Measurements from ENCODE around the gene BCLAF3. TPM values are rescaled to one million over a fixed set of nuclear protein-coding genes. Genes with fewer than 3 reads are reported as not detected.

The BCLAF3 gene
- total RNA-seq: 10 to 100 TPM; 10.2 to 18.6 (median 14.7) TPM

GRCh38 chrX:19990556-19991349 lies at the start of gene BCLAF3:
BCLAF3 (minus strand) TSS chrX:19991061; CDS start chrX:19970264, 20,797 bp downstream.
- Histone ChIP-seq H3K27ac (peak within 1 kb of the TSS; percentile 81 to 91), H3K36me3 (no peaks in the 10 kb centered on the region), H3K4me3 (peak within 1 kb of the TSS; percentile 67 to 85 (median 71)), H3K27me3 (no peaks in the 10 kb centered on the region), H3K4me1 (no peaks in the 10 kb centered on the region), H3K9me3 (no peaks in the 10 kb centered on the region)
- intact Hi-C loops (cut with DNase I; ENCODE audit: low total_unique reads): no loop called here
- peak; percentile 51 to 70 (median 61) for TF ChIP-seq CTCF (IDR thresholded peaks at IDR 0.05)
- no peak for TF ChIP-seq POLR2AphosphoS5 (IDR thresholded peaks at IDR 0.05)
- TF ChIP-seq POLR2A (IDR thresholded peaks at IDR 0.05): no peak
- peak; percentile 79 to 82 for DNase-seq (ENCODE audit: low spot score in 2 of 2)

GRCh38 chrX:20038966-20039365 lies 48.1 kb upstream of the BCLAF3 start:
- H3K27me3 ChIP-seq: peaks cover 0 to 19% of the 10 kb centered on the region in 2 donors
- no peak overlapping the region for H3K27ac ChIP-seq
- TF ChIP-seq POLR2AphosphoS5 (IDR thresholded peaks at IDR 0.05): no peak
- TF ChIP-seq POLR2A (IDR thresholded peaks at IDR 0.05): no peak
- no peak for TF ChIP-seq CTCF (IDR thresholded peaks at IDR 0.05)
- H3K36me3 ChIP-seq: no peaks in the 10 kb centered on the region
- no peak overlapping the region for H3K4me3 ChIP-seq
- no peaks in the 10 kb centered on the region for H3K4me1 ChIP-seq
- no peak for DNase-seq (ENCODE audit: low spot score in 2 of 2)
- H3K9me3 ChIP-seq: no peaks in the 10 kb centered on the region
- intact Hi-C loops (cut with DNase I; ENCODE audit: low total_unique reads): loop anchor here (5.0 kb wide), 1 partner anchor 307 kb away; no protein-coding TSS in a partner anchor

GRCh38 chrX:20037186-20037585 lies 46.3 kb upstream of the BCLAF3 start:
- H3K4me3 ChIP-seq: no peak overlapping the region
- H3K4me1 ChIP-seq: no peaks in the 10 kb centered on the region
- H3K27ac ChIP-seq: no peak overlapping the region
- no peak for TF ChIP-seq CTCF (IDR thresholded peaks at IDR 0.05)
- TF ChIP-seq POLR2A (IDR thresholded peaks at IDR 0.05): no peak
- TF ChIP-seq POLR2AphosphoS5 (IDR thresholded peaks at IDR 0.05): no peak
- DNase-seq (ENCODE audit: low spot score in 2 of 2): no peak
- no peaks in the 10 kb centered on the region for H3K36me3 ChIP-seq
- intact Hi-C loops (cut with DNase I; ENCODE audit: low total_unique reads): loop anchor here (5.0 kb wide), 1 partner anchor 305 kb away; no protein-coding TSS in a partner anchor
- H3K9me3 ChIP-seq: no peaks in the 10 kb centered on the region
- H3K27me3 ChIP-seq: peaks cover 0 to 14% of the 10 kb centered on the region in 2 donors

- Histone ChIP-seq H3K27ac (no peak overlapping the region), H3K4me3 (no peak overlapping the region), H3K27me3 (peaks cover 0 to 11% of the 10 kb centered on the region in 2 donors), H3K4me1 (no peaks in the 10 kb centered on the region), H3K9me3 (no peaks in the 10 kb centered on the region), H3K36me3 (no peaks in the 10 kb centered on the region)
- intact Hi-C loops (cut with DNase I; ENCODE audit: low total_unique reads): no loop called here
- TF ChIP-seq CTCF (IDR thresholded peaks at IDR 0.05) (no peak), POLR2A (IDR thresholded peaks at IDR 0.05) (no peak), POLR2AphosphoS5 (IDR thresholded peaks at IDR 0.05) (no peak)
- DNase-seq (ENCODE audit: low spot score in 2 of 2): no peak
Observed at GRCh38 chrX:20032201-20032600, 41.3 kb upstream of the BCLAF3 start.

GRCh38 chrX:20029728-20030127 lies 38.9 kb upstream of the BCLAF3 start:
- H3K4me1 ChIP-seq: no peaks in the 10 kb centered on the region
- TF ChIP-seq POLR2A (IDR thresholded peaks at IDR 0.05): no peak
- no peak for TF ChIP-seq CTCF (IDR thresholded peaks at IDR 0.05)
- TF ChIP-seq POLR2AphosphoS5 (IDR thresholded peaks at IDR 0.05): no peak
- no peak overlapping the region for H3K4me3 ChIP-seq
- H3K27ac ChIP-seq: peak overlapping the region in 1 of 2 donors; percentile 33
- H3K27me3 ChIP-seq: peaks cover 0 to 24% of the 10 kb centered on the region in 2 donors
- no peaks in the 10 kb centered on the region for H3K36me3 ChIP-seq
- peak in 1 of 2 donors; percentile 62 for DNase-seq (ENCODE audit: low spot score in 2 of 2)
- no peaks in the 10 kb centered on the region for H3K9me3 ChIP-seq
- intact Hi-C loops (cut with DNase I; ENCODE audit: low total_unique reads): no loop called here
